Neural crest cell (in vitro differentiated cells): ENCODE results near the gene SHB. TPM values are rescaled to one million over a fixed set of nuclear protein-coding genes. Genes with fewer than 3 reads are reported as not detected.

Experiments
- DNase-seq: peaks from one replicate; pipeline ENCODE4 v3.0.0; 2021; ENCODE audit warnings: low read depth, mixed read lengths, low spot score
- H3K27ac Mint-ChIP-seq: one replicate; pipeline ENCODE4 v1.8.0; 2021; ENCODE audit warnings: mild to moderate bottlenecking, mixed read lengths; ENCODE audit not compliant: unreplicated experiment
- H3K27me3 Mint-ChIP-seq: 2 replicates; pipeline ENCODE4 v1.8.0; 2021; ENCODE audit warnings: low read depth, mild to moderate bottlenecking, mixed read lengths
- H3K36me3 Mint-ChIP-seq: 2 replicates; pipeline ENCODE4 v1.8.0; 2021; ENCODE audit warnings: low read depth, mild to moderate bottlenecking, mixed read lengths
- H3K4me1 Mint-ChIP-seq: 2 replicates; pipeline ENCODE4 v1.8.0; 2021; ENCODE audit warnings: mixed read lengths
- H3K4me3 Mint-ChIP-seq: one replicate; pipeline ENCODE4 v1.8.0; 2021; ENCODE audit warnings: mild to moderate bottlenecking, mixed read lengths
- H3K9me3 Mint-ChIP-seq: 2 replicates; pipeline ENCODE4 v1.8.0; 2021; ENCODE audit warnings: mixed read lengths
- total RNA-seq: library from RNA; stranded (reverse); gene quantifications from 2 replicates; pipeline ENCODE4 v1.2.1, GENCODE V29; 2021
- TF ChIP-seq, protein P1 (sequence below): fragments of 200-600 bp; sonication (generic); conservative IDR thresholded peaks from 2 replicates; pipeline ENCODE4 v1.5.0; 2021; ENCODE audit warnings: antibody characterized with exemption, mild to moderate bottlenecking

Gene SHB
- total RNA-seq, 1 donor from 2014 or later, result 4.6 TPM

DNA sequence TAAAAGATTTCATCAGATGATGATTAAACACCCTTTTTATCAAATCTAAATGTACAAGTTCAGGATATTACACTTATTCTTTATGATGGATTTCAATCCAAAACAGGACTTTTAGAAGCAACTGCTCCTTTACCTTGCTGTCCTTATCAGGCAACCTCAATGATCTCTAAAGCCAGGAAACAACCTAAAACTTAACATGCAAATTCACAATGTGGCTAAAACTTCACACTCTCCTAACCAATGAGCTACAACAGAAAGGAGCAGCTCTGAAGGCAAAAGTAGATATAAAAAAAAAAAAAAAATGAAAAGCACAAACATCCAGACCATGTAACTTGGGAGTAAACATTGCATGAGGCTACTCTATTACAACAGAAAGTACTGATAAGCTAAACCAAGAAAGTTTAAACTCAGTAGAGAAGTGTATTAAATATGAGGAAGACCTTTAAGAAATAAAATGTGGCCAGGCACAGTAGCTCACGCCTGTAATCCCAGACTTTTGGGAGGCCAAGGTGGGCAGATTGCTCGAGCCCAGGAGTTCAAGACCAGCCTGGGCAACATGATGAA lies 188.0 kb downstream of the SHB start:
- no peaks in the 10 kb centered on the region for H3K27me3 Mint-ChIP-seq
- H3K36me3 Mint-ChIP-seq, result peaks cover 26% of the 10 kb centered on the region
- no peak for DNase-seq
- peaks cover 8% of the 10 kb centered on the region for H3K4me1 Mint-ChIP-seq
- no peak overlapping the region for H3K4me3 Mint-ChIP-seq
- H3K27ac Mint-ChIP-seq, result no peak overlapping the region
- TF ChIP-seq, protein P1, sequence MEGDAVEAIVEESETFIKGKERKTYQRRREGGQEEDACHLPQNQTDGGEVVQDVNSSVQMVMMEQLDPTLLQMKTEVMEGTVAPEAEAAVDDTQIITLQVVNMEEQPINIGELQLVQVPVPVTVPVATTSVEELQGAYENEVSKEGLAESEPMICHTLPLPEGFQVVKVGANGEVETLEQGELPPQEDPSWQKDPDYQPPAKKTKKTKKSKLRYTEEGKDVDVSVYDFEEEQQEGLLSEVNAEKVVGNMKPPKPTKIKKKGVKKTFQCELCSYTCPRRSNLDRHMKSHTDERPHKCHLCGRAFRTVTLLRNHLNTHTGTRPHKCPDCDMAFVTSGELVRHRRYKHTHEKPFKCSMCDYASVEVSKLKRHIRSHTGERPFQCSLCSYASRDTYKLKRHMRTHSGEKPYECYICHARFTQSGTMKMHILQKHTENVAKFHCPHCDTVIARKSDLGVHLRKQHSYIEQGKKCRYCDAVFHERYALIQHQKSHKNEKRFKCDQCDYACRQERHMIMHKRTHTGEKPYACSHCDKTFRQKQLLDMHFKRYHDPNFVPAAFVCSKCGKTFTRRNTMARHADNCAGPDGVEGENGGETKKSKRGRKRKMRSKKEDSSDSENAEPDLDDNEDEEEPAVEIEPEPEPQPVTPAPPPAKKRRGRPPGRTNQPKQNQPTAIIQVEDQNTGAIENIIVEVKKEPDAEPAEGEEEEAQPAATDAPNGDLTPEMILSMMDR, result no peak
- H3K9me3 Mint-ChIP-seq, result peaks cover 3% of the 10 kb centered on the region

DNA sequence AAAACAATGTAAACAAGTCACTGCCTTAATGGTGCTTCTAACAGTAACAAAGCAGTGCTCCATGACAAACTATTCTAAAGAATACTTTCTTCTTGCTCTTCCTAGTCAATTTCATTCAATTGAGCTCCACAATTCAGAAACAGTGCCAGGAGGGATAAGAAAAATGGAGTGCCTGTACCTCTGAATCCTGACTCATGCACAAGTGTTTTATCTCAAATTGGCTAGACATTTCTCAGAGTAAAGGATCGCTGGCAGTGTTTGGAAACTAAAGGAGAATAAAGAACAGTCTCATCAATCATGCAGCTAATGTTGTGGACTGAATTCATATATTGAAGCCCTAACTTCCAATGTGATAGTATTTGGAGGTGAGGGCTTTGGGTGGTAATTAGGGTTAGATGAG lies 192.7 kb downstream of the SHB start:
- Mint-ChIP-seq H3K36me3 (peaks cover 27% of the 10 kb centered on the region), H3K27ac (no peak overlapping the region), H3K4me3 (no peak overlapping the region), H3K4me1 (no peaks in the 10 kb centered on the region), H3K9me3 (peaks cover 3% of the 10 kb centered on the region), H3K27me3 (no peaks in the 10 kb centered on the region)
- no peak for DNase-seq
- TF ChIP-seq, protein P1, result no peak

DNA sequence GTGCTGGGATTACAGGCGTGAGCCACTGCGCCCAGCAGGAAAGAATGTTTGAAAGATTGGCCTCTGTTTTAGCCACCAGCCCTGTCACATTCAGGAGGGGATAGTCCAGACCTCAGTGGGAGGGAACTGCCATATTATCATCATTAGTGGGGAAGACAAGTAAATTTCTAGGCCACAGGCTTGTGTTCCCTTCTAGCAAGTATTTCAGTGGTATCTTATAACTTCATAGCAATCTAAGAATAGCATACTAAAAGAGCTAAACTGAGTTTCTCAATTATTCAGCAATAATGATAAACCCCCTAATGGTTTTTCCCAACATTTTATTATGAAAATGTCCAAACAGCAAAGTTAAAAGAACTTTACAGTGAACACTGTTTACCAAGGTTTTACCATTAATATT lies 195.1 kb downstream of the SHB start:
- TF ChIP-seq, protein P1, result no peak
- H3K4me1 Mint-ChIP-seq, result no peaks in the 10 kb centered on the region
- peaks cover 3% of the 10 kb centered on the region for H3K9me3 Mint-ChIP-seq
- no peak for DNase-seq
- H3K27ac Mint-ChIP-seq, result no peak overlapping the region
- H3K27me3 Mint-ChIP-seq, result no peaks in the 10 kb centered on the region
- no peak overlapping the region for H3K4me3 Mint-ChIP-seq
- H3K36me3 Mint-ChIP-seq, result peaks cover 19% of the 10 kb centered on the region

DNA sequence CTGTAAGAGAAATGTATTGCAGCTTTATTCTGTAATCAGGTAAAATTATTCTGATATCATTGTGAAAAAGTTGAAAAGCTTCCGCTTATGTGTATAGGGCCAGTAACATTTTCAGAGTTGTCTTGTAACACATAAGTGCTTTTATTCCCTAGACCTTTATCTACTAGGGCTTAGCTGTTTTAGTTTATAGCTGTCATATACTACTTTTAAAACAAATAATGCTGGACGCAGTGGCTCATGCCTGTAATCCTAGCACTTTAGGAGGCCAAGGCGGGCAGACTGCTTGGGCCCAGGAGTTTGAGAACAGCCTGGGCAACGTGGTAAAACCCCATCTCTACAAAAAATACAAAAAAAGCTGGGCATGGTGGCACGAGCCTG lies 198.2 kb downstream of the SHB start:
- no peak overlapping the region for H3K4me3 Mint-ChIP-seq
- H3K36me3 Mint-ChIP-seq, result peaks cover 8% of the 10 kb centered on the region
- DNase-seq, result no peak
- TF ChIP-seq, protein P1, result no peak
- no peaks in the 10 kb centered on the region for H3K4me1 Mint-ChIP-seq
- H3K9me3 Mint-ChIP-seq, result no peaks in the 10 kb centered on the region
- H3K27ac Mint-ChIP-seq, result no peak overlapping the region
- no peaks in the 10 kb centered on the region for H3K27me3 Mint-ChIP-seq

DNA sequence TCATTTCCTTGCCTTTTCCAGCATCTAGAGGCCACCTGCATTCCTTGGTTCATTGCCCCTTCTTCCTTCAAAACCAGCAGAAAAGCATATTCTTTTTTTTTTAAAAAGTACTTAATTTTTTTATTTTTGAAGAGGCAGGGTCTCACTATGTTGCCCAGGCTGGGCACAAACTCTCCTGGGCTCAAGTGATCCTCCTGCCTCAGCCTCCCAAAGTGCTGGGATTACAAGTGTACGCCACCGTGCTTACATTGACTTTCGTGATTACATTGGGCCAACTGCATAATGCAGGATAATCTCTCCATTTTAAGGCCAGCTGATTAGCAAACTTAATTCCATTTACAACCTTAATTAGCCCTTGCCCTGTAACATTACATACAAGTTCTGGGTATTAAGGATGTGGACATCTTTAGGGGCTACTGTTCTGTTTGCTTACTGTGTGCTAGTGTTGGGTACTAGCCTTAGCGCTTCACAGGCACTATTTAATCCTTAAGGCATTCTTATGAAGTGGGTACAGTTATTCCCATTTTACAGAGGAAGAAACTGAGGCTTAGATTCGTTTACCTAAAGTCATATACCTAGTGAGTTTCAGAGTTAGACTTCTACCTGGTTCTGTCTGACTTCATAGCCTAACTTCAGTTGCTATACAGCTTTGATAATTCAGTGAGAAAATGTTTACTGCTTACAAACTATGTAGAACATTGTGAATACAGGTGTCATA lies 198.8 kb downstream of the SHB start:
- Mint-ChIP-seq H3K36me3 (peaks cover 3% of the 10 kb centered on the region), H3K27me3 (no peaks in the 10 kb centered on the region), H3K4me1 (no peaks in the 10 kb centered on the region), H3K9me3 (no peaks in the 10 kb centered on the region), H3K4me3 (no peak overlapping the region), H3K27ac (no peak overlapping the region)
- no peak for DNase-seq
- TF ChIP-seq, protein P1, result no peak

Other genes with a start within 250 kb of the SHB start
- 32.5 and 33.0 TPM in 2 replicates for gene SLC25A51, start 165.1 kb downstream of the SHB start, total RNA-seq